ENCODE measurements around the gene LYST. TPM values are rescaled to one million over a fixed set of nuclear protein-coding genes. Genes with fewer than 3 reads are reported as not detected.

Gene LYST
- total RNA-seq, result 3.3 and 12.3 TPM in 2 replicates

GRCh38 chr1:235866205-235866912 lies at the start of gene LYST:
TSS of gene LYST (minus strand) at chr1:235866906. CDS start at chr1:235830417, 36,489 bp downstream.

GRCh38 chr1:235649368-235650163 lies 217.1 kb downstream of the LYST start, which contains the start of gene GNG4:
TSS of gene GNG4 (minus strand) at chr1:235649784. CDS start at chr1:235583838, 65,946 bp downstream.

Other genes with a start within 250 kb of the LYST start
- 0.51 and 1.1 TPM in 2 replicates for gene GNG4, start 217.1 kb downstream of the LYST start, total RNA-seq
- 43.7 and 59.7 TPM in 2 replicates for gene NID1, start 198.2 kb upstream of the LYST start, total RNA-seq

All from mesangial cell (primary cell).